BE2C (cell line): ENCODE results near the gene FRYL.

Experiments used
- DNase-seq: peaks from one replicate; pipeline ENCODE4 v3.0.0-alpha.2; 2020
- H3K27me3 ChIP-seq: fragments of 250-450 bp; sonication (Bioruptor Pico); 2 replicates; pipeline ENCODE4 v1.5.1; 2020; ENCODE audit warnings: mild to moderate bottlenecking
- H3K36me3 ChIP-seq: fragments of 250-450 bp; sonication (Bioruptor Pico); 2 replicates; pipeline ENCODE4 v1.5.1; 2020; ENCODE audit warnings: mild to moderate bottlenecking
- H3K4me1 ChIP-seq: fragments of 250-450 bp; sonication (Bioruptor Pico); 2 replicates; pipeline ENCODE4 v1.5.1; 2020
- H3K4me3 ChIP-seq: 2 replicates; pipeline ENCODE4 v1.5.1; 2011; ENCODE audit warnings: low read depth, low read length
- H3K9me3 ChIP-seq: fragments of 250-450 bp; sonication (Bioruptor Pico); 2 replicates; pipeline ENCODE4 v1.5.1; 2020
- TF ChIP-seq, protein P1 (sequence below): IDR thresholded peaks from 2 replicates; pipeline ENCODE4 v1.5.1; 2012; ENCODE audit warnings: mild to moderate bottlenecking, low read depth, low read length

FRYL gene

GRCh38 chr4:48565362-48566033 lies 214.6 kb downstream of the FRYL start:
- no peaks in the 10 kb centered on the region for H3K9me3 ChIP-seq
- no peak for DNase-seq
- H3K36me3 ChIP-seq: no peaks in the 10 kb centered on the region; the same call in none of the 2 replicates
- TF ChIP-seq, protein P1, sequence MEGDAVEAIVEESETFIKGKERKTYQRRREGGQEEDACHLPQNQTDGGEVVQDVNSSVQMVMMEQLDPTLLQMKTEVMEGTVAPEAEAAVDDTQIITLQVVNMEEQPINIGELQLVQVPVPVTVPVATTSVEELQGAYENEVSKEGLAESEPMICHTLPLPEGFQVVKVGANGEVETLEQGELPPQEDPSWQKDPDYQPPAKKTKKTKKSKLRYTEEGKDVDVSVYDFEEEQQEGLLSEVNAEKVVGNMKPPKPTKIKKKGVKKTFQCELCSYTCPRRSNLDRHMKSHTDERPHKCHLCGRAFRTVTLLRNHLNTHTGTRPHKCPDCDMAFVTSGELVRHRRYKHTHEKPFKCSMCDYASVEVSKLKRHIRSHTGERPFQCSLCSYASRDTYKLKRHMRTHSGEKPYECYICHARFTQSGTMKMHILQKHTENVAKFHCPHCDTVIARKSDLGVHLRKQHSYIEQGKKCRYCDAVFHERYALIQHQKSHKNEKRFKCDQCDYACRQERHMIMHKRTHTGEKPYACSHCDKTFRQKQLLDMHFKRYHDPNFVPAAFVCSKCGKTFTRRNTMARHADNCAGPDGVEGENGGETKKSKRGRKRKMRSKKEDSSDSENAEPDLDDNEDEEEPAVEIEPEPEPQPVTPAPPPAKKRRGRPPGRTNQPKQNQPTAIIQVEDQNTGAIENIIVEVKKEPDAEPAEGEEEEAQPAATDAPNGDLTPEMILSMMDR: no peak
- H3K4me3 ChIP-seq: no peak overlapping the region
- no peaks in the 10 kb centered on the region for H3K27me3 ChIP-seq
- H3K4me1 ChIP-seq: peaks cover 5% of the 10 kb centered on the region

DNA sequence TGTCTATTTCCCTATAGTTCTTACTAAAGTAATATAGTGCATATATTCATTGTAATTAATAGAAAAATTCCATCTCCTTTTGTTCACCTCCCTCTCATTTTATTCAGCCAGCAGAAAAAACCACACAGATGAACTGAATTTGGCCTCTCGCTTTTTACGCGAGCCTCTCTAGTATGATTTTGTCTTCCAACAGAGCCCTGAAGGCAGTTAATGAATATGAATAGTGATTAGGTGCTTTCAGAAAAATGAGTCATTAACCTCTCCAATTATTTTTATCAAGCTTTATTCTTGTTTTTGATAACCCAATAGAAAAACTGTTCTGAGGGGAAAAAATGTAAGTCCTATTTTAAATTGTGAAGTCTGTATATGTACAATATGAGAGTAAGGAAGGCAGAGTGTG lies 215.9 kb downstream of the FRYL start:
- TF ChIP-seq, protein P1: no peak
- no peaks in the 10 kb centered on the region for H3K9me3 ChIP-seq
- H3K4me3 ChIP-seq: no peak overlapping the region
- H3K4me1 ChIP-seq: peaks cover 9% of the 10 kb centered on the region
- no peak for DNase-seq
- peaks cover 4% of the 10 kb centered on the region for H3K36me3 ChIP-seq
- no peaks in the 10 kb centered on the region for H3K27me3 ChIP-seq

- H3K36me3 ChIP-seq: peaks cover 16% of the 10 kb centered on the region
Observed at GRCh38 chr4:48558819-48559218, 221.3 kb downstream of the FRYL start.

DNA sequence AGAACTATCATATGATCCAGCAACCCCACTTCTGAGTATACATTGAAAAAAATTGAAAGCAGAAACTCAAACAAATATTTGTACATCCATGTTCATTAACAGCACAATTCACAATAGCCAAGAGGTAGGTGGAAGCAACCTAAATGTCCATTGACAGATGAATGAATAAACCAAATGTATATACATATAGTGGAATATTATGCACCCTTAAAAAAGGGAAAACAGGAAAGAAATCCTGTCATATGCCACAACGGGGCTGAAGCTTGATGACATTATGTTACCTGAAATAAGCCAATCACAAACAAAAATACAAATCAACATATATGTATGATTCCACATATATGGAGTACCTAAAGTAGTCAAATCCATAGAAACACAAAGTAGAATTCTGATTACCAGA lies 222.1 kb downstream of the FRYL start:
- Histone ChIP-seq H3K36me3 (peaks cover 16% of the 10 kb centered on the region), H3K4me1 (peaks cover 14% of the 10 kb centered on the region), H3K4me3 (no peak overlapping the region), H3K9me3 (no peaks in the 10 kb centered on the region), H3K27me3 (no peaks in the 10 kb centered on the region)
- no peak for DNase-seq
- TF ChIP-seq, protein P1: no peak

More at GRCh38 chr4:48558819-48559218, 221.3 kb downstream of the FRYL start:
- no peaks in the 10 kb centered on the region for H3K27me3 ChIP-seq
- H3K4me1 ChIP-seq: peaks cover 14% of the 10 kb centered on the region
- no peak overlapping the region for H3K4me3 ChIP-seq
- TF ChIP-seq, protein P1: no peak
- no peaks in the 10 kb centered on the region for H3K9me3 ChIP-seq
- no peak for DNase-seq

- peaks cover 14% of the 10 kb centered on the region for H3K4me1 ChIP-seq
- H3K36me3 ChIP-seq: peaks cover 19% of the 10 kb centered on the region
- TF ChIP-seq, protein P1: peak; percentile 49
- H3K4me3 ChIP-seq: no peak overlapping the region
- no peaks in the 10 kb centered on the region for H3K9me3 ChIP-seq
- H3K27me3 ChIP-seq: no peaks in the 10 kb centered on the region
- no peak for DNase-seq
Observed at GRCh38 chr4:48557478-48557877, 222.6 kb downstream of the FRYL start.

DNA sequence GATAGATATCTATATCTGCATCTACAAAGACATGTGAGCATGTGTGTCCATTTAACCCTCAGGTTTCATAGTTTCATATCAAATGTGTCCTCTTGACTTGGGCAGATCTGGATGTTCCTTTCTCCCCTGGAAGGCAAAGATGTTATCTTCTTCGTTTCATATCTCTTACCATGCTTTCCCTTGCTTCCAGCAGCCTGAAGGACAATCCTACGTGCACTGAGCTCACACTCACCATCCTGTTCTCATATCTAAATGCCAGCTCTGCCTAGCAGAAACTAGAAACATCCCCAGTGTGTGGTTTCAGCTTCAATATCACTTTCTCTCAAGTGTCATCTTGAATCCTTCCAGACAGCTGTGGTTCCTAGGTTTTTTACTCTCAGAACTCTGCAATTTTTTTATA lies 223.8 kb downstream of the FRYL start:
- Histone ChIP-seq H3K27me3 (no peaks in the 10 kb centered on the region), H3K36me3 (peaks cover 21% of the 10 kb centered on the region), H3K4me3 (no peak overlapping the region), H3K9me3 (no peaks in the 10 kb centered on the region), H3K4me1 (peaks cover 14% of the 10 kb centered on the region)
- TF ChIP-seq, protein P1: no peak
- no peak for DNase-seq
